SU-DHL-6 (cell line): ENCODE results near the gene FAM131B.
A peak's percentile ranks its signal among the peaks of the same experiment; 100 is the strongest.

Experiments
- H2AFZ ChIP-seq: fragments of 200-600 bp; sonication (generic); 2 replicates; pipeline ENCODE4 v1.6.1; 2014; ENCODE audit warnings: low read depth, mild to moderate bottlenecking, moderate library complexity, mixed read lengths, antibody characterized with exemption, low read length; ENCODE audit not compliant: severe bottlenecking
- H3F3A ChIP-seq: fragments of 200-600 bp; shearing (Covaris generic); 2 replicates; pipeline ENCODE4 v1.6.0; 2016; ENCODE audit warnings: antibody characterized with exemption, mild to moderate bottlenecking; ENCODE audit not compliant: insufficient read depth
- H3K27ac ChIP-seq: fragments of 200-600 bp; sonication (generic); 2 replicates; pipeline ENCODE4 v1.5.1; 2016; ENCODE audit warnings: low read depth, mild to moderate bottlenecking, low read length, moderate library complexity, mixed read lengths
- H3K27me3 ChIP-seq: fragments of 200-600 bp; sonication (generic), shearing (Covaris generic); 2 replicates; pipeline ENCODE4 v1.6.0; 2014; ENCODE audit warnings: mild to moderate bottlenecking, low read length
- H3K36me3 ChIP-seq: fragments of 200-600 bp; sonication (generic); 2 replicates; pipeline ENCODE4 v1.6.1; 2014; ENCODE audit warnings: mild to moderate bottlenecking, low read length, mixed read lengths
- H3K4me2 ChIP-seq: fragments of 300-600, 200-600 bp; shearing (Covaris generic), sonication (generic); 2 replicates; pipeline ENCODE4 v1.6.0; 2014; ENCODE audit warnings: low read length, low read depth, mild to moderate bottlenecking; ENCODE audit not compliant: poor library complexity, severe bottlenecking
- H3K4me3 ChIP-seq: fragments of 200-600 bp; sonication (generic); 2 replicates; pipeline ENCODE4 v1.5.1; 2014; ENCODE audit warnings: antibody characterized with exemption, low read length, mild to moderate bottlenecking, mixed read lengths; ENCODE audit not compliant: insufficient read depth, poor library complexity, severe bottlenecking
- H3K79me2 ChIP-seq: fragments of 200-600 bp; sonication (generic); 2 replicates; pipeline ENCODE4 v1.6.1; 2014; ENCODE audit warnings: mild to moderate bottlenecking, low read length, moderate library complexity; ENCODE audit not compliant: insufficient read depth
- H3K9ac ChIP-seq: fragments of 200-600 bp; sonication (generic); 2 replicates; pipeline ENCODE4 v1.7.0; 2014; ENCODE audit warnings: mild to moderate bottlenecking, low read length
- H3K9me2 ChIP-seq: fragments of 200-600 bp; sonication (generic); replicated peaks from 2 replicates; pipeline ENCODE4 v1.6.1; 2014; ENCODE audit warnings: low read length; ENCODE audit not compliant: insufficient read depth
- H3K9me3 ChIP-seq: fragments of 200-600 bp; sonication (generic); 2 replicates; pipeline ENCODE4 v1.6.1; 2014; ENCODE audit warnings: low read length, mixed read lengths; ENCODE audit not compliant: insufficient read depth
- H4K20me1 ChIP-seq: fragments of 200-600 bp; sonication (generic); 2 replicates; pipeline ENCODE4 v1.6.1; 2014; ENCODE audit warnings: low read depth, mild to moderate bottlenecking, antibody characterized with exemption, low read length, moderate library complexity, mixed read lengths
- EZH2phosphoT487 ChIP-seq: fragments of 200-600 bp; sonication (generic), shearing (Covaris generic); conservative IDR thresholded peaks from 2 replicates; pipeline ENCODE4 v1.6.1; 2018; ENCODE audit warnings: mild to moderate bottlenecking, antibody characterized with exemption, low read length, moderate library complexity, mixed read lengths
- TF ChIP-seq, protein P1 (sequence below): fragments of 200-600 bp; sonication (generic); IDR thresholded peaks from one replicate; pipeline ENCODE4 v1.5.1; 2017; ENCODE audit warnings: antibody characterized with exemption, mild to moderate bottlenecking, low read length, moderate library complexity; ENCODE audit not compliant: insufficient read depth, poor library complexity, severe bottlenecking

Gene FAM131B

GRCh38 chr7:143363016-143363937, 764 bp upstream of the FAM131B start:
- H3K4me2 ChIP-seq: no peak overlapping the region
- no peak overlapping the region for H3K27ac ChIP-seq
- H3K9me3 ChIP-seq: no peaks in the 10 kb centered on the region
- no peaks in the 10 kb centered on the region for H3F3A ChIP-seq
- no peaks in the 10 kb centered on the region for H3K27me3 ChIP-seq
- TF ChIP-seq EZH2phosphoT487: no peak
- TF ChIP-seq, protein P1, sequence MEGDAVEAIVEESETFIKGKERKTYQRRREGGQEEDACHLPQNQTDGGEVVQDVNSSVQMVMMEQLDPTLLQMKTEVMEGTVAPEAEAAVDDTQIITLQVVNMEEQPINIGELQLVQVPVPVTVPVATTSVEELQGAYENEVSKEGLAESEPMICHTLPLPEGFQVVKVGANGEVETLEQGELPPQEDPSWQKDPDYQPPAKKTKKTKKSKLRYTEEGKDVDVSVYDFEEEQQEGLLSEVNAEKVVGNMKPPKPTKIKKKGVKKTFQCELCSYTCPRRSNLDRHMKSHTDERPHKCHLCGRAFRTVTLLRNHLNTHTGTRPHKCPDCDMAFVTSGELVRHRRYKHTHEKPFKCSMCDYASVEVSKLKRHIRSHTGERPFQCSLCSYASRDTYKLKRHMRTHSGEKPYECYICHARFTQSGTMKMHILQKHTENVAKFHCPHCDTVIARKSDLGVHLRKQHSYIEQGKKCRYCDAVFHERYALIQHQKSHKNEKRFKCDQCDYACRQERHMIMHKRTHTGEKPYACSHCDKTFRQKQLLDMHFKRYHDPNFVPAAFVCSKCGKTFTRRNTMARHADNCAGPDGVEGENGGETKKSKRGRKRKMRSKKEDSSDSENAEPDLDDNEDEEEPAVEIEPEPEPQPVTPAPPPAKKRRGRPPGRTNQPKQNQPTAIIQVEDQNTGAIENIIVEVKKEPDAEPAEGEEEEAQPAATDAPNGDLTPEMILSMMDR: no peak
- no peaks in the 10 kb centered on the region for H3K9me2 ChIP-seq
- no peaks in the 10 kb centered on the region for H4K20me1 ChIP-seq
- H3K9ac ChIP-seq: no peak overlapping the region
- no peak overlapping the region for H2AFZ ChIP-seq
- no peak overlapping the region for H3K4me3 ChIP-seq
- no peaks in the 10 kb centered on the region for H3K36me3 ChIP-seq
- no peaks in the 10 kb centered on the region for H3K79me2 ChIP-seq

GRCh38 chr7:143361552-143362130, 872 bp downstream of the FAM131B start:
- no peak overlapping the region for H3K9ac ChIP-seq
- H3K27me3 ChIP-seq: no peaks in the 10 kb centered on the region
- no peak overlapping the region for H2AFZ ChIP-seq

GRCh38 chr7:143360788-143361551, 1.5 kb downstream of the FAM131B start:
- Histone ChIP-seq H2AFZ (no peak overlapping the region), H4K20me1 (no peaks in the 10 kb centered on the region), H3K36me3 (no peaks in the 10 kb centered on the region), H3K4me3 (no peak overlapping the region), H3F3A (no peaks in the 10 kb centered on the region), H3K9ac (no peak overlapping the region), H3K27ac (no peak overlapping the region), H3K4me2 (no peak overlapping the region), H3K27me3 (no peaks in the 10 kb centered on the region), H3K79me2 (no peaks in the 10 kb centered on the region), H3K9me2 (no peaks in the 10 kb centered on the region), H3K9me3 (no peaks in the 10 kb centered on the region)
- TF ChIP-seq, protein P1: no peak
- TF ChIP-seq EZH2phosphoT487: no peak

More at GRCh38 chr7:143361552-143362130, 872 bp downstream of the FAM131B start:
- Histone ChIP-seq H3F3A (no peaks in the 10 kb centered on the region), H3K27ac (no peak overlapping the region), H3K79me2 (no peaks in the 10 kb centered on the region), H3K9me2 (no peaks in the 10 kb centered on the region), H3K4me3 (no peak overlapping the region), H3K4me2 (peak overlapping the region; percentile 15), H3K9me3 (no peaks in the 10 kb centered on the region), H3K36me3 (no peaks in the 10 kb centered on the region), H4K20me1 (no peaks in the 10 kb centered on the region)
- TF ChIP-seq, protein P1: no peak
- TF ChIP-seq EZH2phosphoT487: no peak
